Uterus (tissue), 4 donors: Measurements from ENCODE around the gene CHMP1A. TPM values are rescaled to one million over a fixed set of nuclear protein-coding genes. Genes with fewer than 3 reads are reported as not detected.

ENCODE experiments used
- DNase-seq, 2 donors: peaks; one replicate each; pipeline ENCODE4 v3.0.0-alpha.2; 2019 to 2020
- H3K27ac ChIP-seq, 2 donors: fragments of 200-600 bp; sonication (generic); 1 replicate in 1 of 2; 2 replicates in 1 of 2; pipeline ENCODE4 v1.5.1; 2016 to 2018
- H3K27me3 ChIP-seq, 2 donors: fragments of 200-600 bp; sonication (generic); one replicate each; pipeline ENCODE4 v1.5.1; 2018 to 2019; ENCODE audit warnings: control low read depth in 1 of 2
- H3K36me3 ChIP-seq, 2 donors: fragments of 200-600 bp; sonication (generic); one replicate each; pipeline ENCODE4 v1.5.1; 2019; ENCODE audit warnings: control low read depth in 1 of 2
- H3K4me1 ChIP-seq, 2 donors: fragments of 200-600 bp; sonication (generic); one replicate each; pipeline ENCODE4 v1.5.1; 2018 to 2019; ENCODE audit warnings: control low read depth in 1 of 2
- H3K4me3 ChIP-seq, 2 donors: fragments of 200-600 bp; sonication (generic); 1 replicate in 1 of 2; 2 replicates in 1 of 2; pipeline ENCODE4 v1.5.1; 2018 to 2019; ENCODE audit warnings: mild to moderate bottlenecking in 1 of 2
- H3K9me3 ChIP-seq, 2 donors: fragments of 200-600 bp; sonication (generic); one replicate each; pipeline ENCODE4 v1.5.1; 2019; ENCODE audit warnings: control low read depth in 1 of 2
- CTCF ChIP-seq, 4 experiments: fragments of 200-600 bp in 2 of 4; fragments of 450-650 bp in 2 of 4; sonication (generic) in 2 of 4; IDR thresholded peaks; one replicate each; pipeline ENCODE4 v1.5.1; 2016 to 2019; ENCODE audit warnings: antibody characterized with exemption in 4 of 4, mild to moderate bottlenecking in 2 of 4, moderate library complexity in 1 of 4
- POLR2A ChIP-seq, 2 donors: fragments of 450-650 bp; IDR thresholded peaks; one replicate each; pipeline ENCODE4 v1.6.1; 2016; ENCODE audit warnings: antibody characterized with exemption in 2 of 2, mild to moderate bottlenecking in 1 of 2, moderate library complexity in 1 of 2
- intact Hi-C: fragments of 100-400 bp; cut with DNase I; formaldehyde crosslinking; loops from one replicate; pipeline ENCODE4 v1.15.1; 2023; ENCODE audit warnings: low total_unique reads
- total RNA-seq, 4 donors: library from RNA; depleted of rRNA in 3 of 4; stranded (reverse); fragments of >200 nt in 3 of 4; gene quantifications; one replicate each; pipeline versions ENCODE4 v1.1.0 to v1.2.4, GENCODE V29; 2014 to 2023
- donor health status: DM: yes; HTN: yes; CAD: no.

Gene CHMP1A
- total RNA-seq, 4 donors from 2014 or later = 26.9 to 84.3 (median 58.7) TPM

GRCh38 chr16:89618109-89618998, 39.2 kb downstream of the CHMP1A start:
- H3K9me3 ChIP-seq = no peaks in the 10 kb centered on the region
- H3K27me3 ChIP-seq = no peaks in the 10 kb centered on the region
- no peak overlapping the region for H3K4me3 ChIP-seq
- H3K36me3 ChIP-seq = no peaks in the 10 kb centered on the region
- intact Hi-C loops = no loop called here
- DNase-seq = no peak
- no peaks in the 10 kb centered on the region for H3K4me1 ChIP-seq
- no peak for TF ChIP-seq POLR2A (IDR thresholded peaks at IDR 0.05)
- TF ChIP-seq CTCF (IDR thresholded peaks at IDR 0.05) = no peak
- no peak overlapping the region for H3K27ac ChIP-seq

GRCh38 chr16:89617036-89617435, 40.5 kb downstream of the CHMP1A start:
- no peak overlapping the region for H3K27ac ChIP-seq
- TF ChIP-seq POLR2A (IDR thresholded peaks at IDR 0.05) (no peak), CTCF (IDR thresholded peaks at IDR 0.05) (no peak)
- H3K9me3 ChIP-seq = no peaks in the 10 kb centered on the region
- no peaks in the 10 kb centered on the region for H3K36me3 ChIP-seq
- no peaks in the 10 kb centered on the region for H3K4me1 ChIP-seq
- intact Hi-C loops = no loop called here
- no peak for DNase-seq
- no peaks in the 10 kb centered on the region for H3K27me3 ChIP-seq
- no peak overlapping the region for H3K4me3 ChIP-seq

GRCh38 chr16:89616623-89617022, 40.9 kb downstream of the CHMP1A start:
- Histone ChIP-seq H3K27me3 (no peaks in the 10 kb centered on the region), H3K27ac (no peak overlapping the region), H3K9me3 (no peaks in the 10 kb centered on the region), H3K36me3 (no peaks in the 10 kb centered on the region), H3K4me1 (no peaks in the 10 kb centered on the region), H3K4me3 (no peak overlapping the region)
- TF ChIP-seq CTCF (IDR thresholded peaks at IDR 0.05) (no peak), POLR2A (IDR thresholded peaks at IDR 0.05) (no peak)
- intact Hi-C loops = no loop called here
- DNase-seq = no peak

GRCh38 chr16:89615596-89616090, 41.9 kb downstream of the CHMP1A start:
- Histone ChIP-seq H3K4me3 (no peak overlapping the region), H3K9me3 (no peaks in the 10 kb centered on the region), H3K36me3 (no peaks in the 10 kb centered on the region), H3K27ac (no peak overlapping the region), H3K27me3 (no peaks in the 10 kb centered on the region), H3K4me1 (no peaks in the 10 kb centered on the region)
- intact Hi-C loops = no loop called here
- peak in 3 of 4 experiments; percentile 30 to 41 (median 40) for TF ChIP-seq CTCF (IDR thresholded peaks at IDR 0.05)
- TF ChIP-seq POLR2A (IDR thresholded peaks at IDR 0.05) = no peak
- no peak for DNase-seq

- Histone ChIP-seq H3K9me3 (no peaks in the 10 kb centered on the region), H3K27ac (no peak overlapping the region), H3K27me3 (no peaks in the 10 kb centered on the region), H3K36me3 (no peaks in the 10 kb centered on the region), H3K4me3 (no peak overlapping the region), H3K4me1 (no peaks in the 10 kb centered on the region)
- DNase-seq = no peak
- intact Hi-C loops = no loop called here
- TF ChIP-seq POLR2A (IDR thresholded peaks at IDR 0.05) (no peak), CTCF (IDR thresholded peaks at IDR 0.05) (no peak)
Measured at GRCh38 chr16:89615176-89615575, 42.3 kb downstream of the CHMP1A start.
